ENCODE data around the gene LUZP2.

GRCh38 chr11:24704716-24705115 lies 207.9 kb downstream of the LUZP2 start:
- TF ChIP-seq GATA2 (IDR thresholded peaks at IDR 0.05; ENCODE audit: low read depth, low read length): no peak
- no peak for TF ChIP-seq GATA3 (IDR thresholded peaks at IDR 0.05; ENCODE audit: low read depth, low read length)
